Measurements from ENCODE around the gene IL3RA.
"Not testable (repeated sequence)": the region's sequence is repeated elsewhere in the genome, so short reads cannot be mapped to it uniquely, and the experiment has no call there.

IL3RA gene

GRCh38 chrX:1361275-1361674 lies 24.7 kb downstream of the IL3RA start:
- TF ChIP-seq, protein P1, sequence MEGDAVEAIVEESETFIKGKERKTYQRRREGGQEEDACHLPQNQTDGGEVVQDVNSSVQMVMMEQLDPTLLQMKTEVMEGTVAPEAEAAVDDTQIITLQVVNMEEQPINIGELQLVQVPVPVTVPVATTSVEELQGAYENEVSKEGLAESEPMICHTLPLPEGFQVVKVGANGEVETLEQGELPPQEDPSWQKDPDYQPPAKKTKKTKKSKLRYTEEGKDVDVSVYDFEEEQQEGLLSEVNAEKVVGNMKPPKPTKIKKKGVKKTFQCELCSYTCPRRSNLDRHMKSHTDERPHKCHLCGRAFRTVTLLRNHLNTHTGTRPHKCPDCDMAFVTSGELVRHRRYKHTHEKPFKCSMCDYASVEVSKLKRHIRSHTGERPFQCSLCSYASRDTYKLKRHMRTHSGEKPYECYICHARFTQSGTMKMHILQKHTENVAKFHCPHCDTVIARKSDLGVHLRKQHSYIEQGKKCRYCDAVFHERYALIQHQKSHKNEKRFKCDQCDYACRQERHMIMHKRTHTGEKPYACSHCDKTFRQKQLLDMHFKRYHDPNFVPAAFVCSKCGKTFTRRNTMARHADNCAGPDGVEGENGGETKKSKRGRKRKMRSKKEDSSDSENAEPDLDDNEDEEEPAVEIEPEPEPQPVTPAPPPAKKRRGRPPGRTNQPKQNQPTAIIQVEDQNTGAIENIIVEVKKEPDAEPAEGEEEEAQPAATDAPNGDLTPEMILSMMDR (IDR thresholded peaks at IDR 0.05; ENCODE audit: control extremely low read depth, extremely low read depth, low read depth, missing control alignments), result no peak
- POLR2A ChIA-PET, result no interaction called here
- CTCF ChIA-PET, result no interaction called here
- no peak for DNase-seq (ENCODE audit: extremely low spot score)

- TF ChIP-seq, protein P1 (IDR thresholded peaks at IDR 0.05; ENCODE audit: control extremely low read depth, extremely low read depth, low read depth, missing control alignments), result no peak
- CTCF ChIA-PET, result no interaction called here
- no peak for DNase-seq (ENCODE audit: extremely low spot score)
- POLR2A ChIA-PET, result no interaction called here
Observed at GRCh38 chrX:1361910-1362309, 25.3 kb downstream of the IL3RA start.

- CTCF ChIA-PET, POLR2A ChIA-PET: not testable (repeated sequence)
Observed at GRCh38 chrX:1366363-1366762, 29.8 kb downstream of the IL3RA start.

DNA sequence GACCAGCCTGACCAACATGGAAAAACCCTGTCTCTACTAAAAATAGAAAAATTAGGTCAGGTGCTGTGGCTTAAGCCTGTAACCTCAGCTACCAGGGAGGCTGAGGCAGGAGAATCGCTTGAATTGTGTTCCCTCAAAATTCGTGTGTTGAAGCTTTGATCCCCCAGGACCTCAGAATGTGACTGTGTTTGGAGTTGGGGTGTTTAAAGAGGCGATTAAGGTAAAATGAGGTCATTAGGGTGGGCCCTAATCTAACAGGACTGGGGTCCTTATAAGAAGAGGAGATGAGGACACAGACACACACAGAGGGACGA lies 31.8 kb downstream of the IL3RA start:
- no peak for DNase-seq (ENCODE audit: extremely low spot score)
- TF ChIP-seq, protein P1 (IDR thresholded peaks at IDR 0.05; ENCODE audit: control extremely low read depth, extremely low read depth, low read depth, missing control alignments), result no peak
- ChIA-PET POLR2A (no interaction called here), CTCF (no interaction called here)

More at GRCh38 chrX:1366363-1366762, 29.8 kb downstream of the IL3RA start:
- not testable (repeated sequence) for DNase-seq (ENCODE audit: extremely low spot score)

DNA sequence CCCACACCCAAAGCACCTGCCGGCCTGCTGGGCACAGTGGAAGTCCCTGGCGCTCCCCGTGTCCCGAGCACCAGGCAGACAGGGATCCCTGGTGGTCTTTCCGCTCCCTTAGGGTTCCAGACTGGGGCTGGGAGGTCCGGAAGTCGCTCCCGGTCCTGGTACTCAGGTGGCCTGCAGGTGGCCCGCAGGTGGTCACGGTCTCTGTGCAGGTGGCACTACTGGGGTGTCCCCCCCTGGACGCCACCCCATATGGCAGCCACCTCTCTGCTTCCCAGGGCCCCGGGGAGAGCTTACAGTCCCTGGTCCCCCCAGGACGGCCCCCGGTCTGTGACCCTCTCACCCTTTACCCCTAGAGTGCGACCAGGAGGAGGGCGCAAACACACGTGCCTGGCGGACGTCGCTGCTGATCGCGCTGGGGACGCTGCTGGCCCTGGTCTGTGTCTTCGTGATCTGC lies 41.7 kb downstream of the IL3RA start:
- POLR2A ChIA-PET, result no interaction called here
- DNase-seq (ENCODE audit: extremely low spot score), result peak; percentile 10
- CTCF ChIA-PET, result no interaction called here
- TF ChIP-seq, protein P1 (IDR thresholded peaks at IDR 0.05; ENCODE audit: control extremely low read depth, extremely low read depth, low read depth, missing control alignments), result no peak

DNA sequence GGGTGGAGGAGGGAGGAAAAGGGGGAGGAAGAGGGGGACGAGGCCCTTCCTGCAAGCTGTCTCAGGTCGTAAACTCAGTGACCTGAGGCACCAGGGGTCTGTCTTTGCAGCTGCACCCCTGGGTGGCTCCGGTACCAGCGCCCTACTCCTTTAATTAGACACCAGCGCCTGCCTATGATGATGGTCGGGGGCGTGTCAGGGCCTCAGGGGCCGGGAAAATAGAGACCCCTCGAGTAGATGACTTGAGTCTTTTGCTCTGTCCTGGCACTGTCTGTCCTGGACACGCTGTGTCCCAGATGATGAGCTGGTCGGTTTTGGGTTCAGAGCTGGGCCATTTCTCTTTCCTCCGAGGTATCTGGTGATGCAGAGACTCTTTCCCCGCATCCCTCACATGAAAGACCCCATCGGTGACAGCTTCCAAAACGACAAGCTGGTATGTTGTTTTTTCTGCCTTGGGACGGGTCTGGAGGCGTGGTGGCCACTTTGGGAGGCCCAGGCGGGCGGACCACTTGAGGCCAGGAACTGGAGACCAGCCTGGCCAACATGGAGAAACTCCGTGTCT lies 44.2 kb downstream of the IL3RA start:
- ChIA-PET CTCF (no interaction called here), POLR2A (no interaction called here)
- TF ChIP-seq, protein P1 (IDR thresholded peaks at IDR 0.05; ENCODE audit: control extremely low read depth, extremely low read depth, low read depth, missing control alignments), result no peak
- DNase-seq (ENCODE audit: extremely low spot score), result peak; percentile 21

DNA sequence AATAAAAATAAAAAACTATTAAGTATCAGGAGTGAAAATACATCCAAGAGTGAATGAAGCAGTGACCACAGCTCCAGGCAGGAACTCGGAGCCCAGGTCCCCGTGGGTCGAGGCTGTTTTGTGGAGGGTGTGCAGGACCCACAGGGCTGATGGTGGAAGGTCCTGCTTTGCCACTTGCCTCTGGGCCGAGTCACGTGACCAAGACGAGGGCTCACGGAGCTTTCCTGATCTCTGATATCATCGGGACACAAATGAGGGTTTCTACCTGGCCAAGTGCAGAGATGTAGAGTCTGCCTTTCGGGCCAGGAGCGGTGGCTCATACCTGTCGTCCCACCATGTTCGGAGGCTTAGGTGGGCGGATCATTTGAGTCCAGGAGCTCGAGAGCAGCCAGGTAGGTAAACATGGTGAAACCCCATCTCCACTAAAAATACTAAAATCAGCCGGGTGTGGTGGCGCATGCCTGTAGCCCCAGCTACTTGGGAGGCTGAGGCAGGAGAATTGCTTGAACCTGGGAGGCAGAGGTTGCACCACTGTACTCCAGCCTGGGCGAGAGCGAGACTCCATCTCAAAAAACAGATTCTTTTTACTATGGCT lies 48.2 kb downstream of the IL3RA start:
- DNase-seq (ENCODE audit: extremely low spot score), result peak; percentile 11
- POLR2A ChIA-PET, result no interaction called here
- CTCF ChIA-PET, result no interaction called here
- TF ChIP-seq, protein P1 (IDR thresholded peaks at IDR 0.05; ENCODE audit: control extremely low read depth, extremely low read depth, low read depth, missing control alignments), result no peak

Measured in GM10248 (cell line).